Activated naive CD4-positive, alpha-beta T cell treated with anti-CD3 and anti-CD28 coated beads for 36 hours (primary cell): Measurements from ENCODE around the gene ACE. TPM values are rescaled to one million over a fixed set of nuclear protein-coding genes. Genes with fewer than 3 reads are reported as not detected.

Experiments
- CTCF ChIA-PET: fragments of 350-600 bp; sonication (Branson Sonifier 250); formaldehyde crosslinking; loops from one replicate; lab custom pipeline; 2021; ENCODE audit warnings: antibody characterized with exemption; lab: Charles Lee
- DNase-seq: peaks from one replicate; pipeline ENCODE4 v3.0.0-alpha.2; 2020
- H3K27ac Mint-ChIP-seq: one replicate; pipeline ENCODE4 v1.8.0; 2021; ENCODE audit warnings: mild to moderate bottlenecking, mixed read lengths
- H3K27me3 Mint-ChIP-seq: one replicate; pipeline ENCODE4 v1.8.0; 2021; ENCODE audit warnings: low read depth, mixed read lengths
- H3K36me3 Mint-ChIP-seq: one replicate; pipeline ENCODE4 v1.8.0; 2021; ENCODE audit warnings: low read depth, mixed read lengths
- H3K4me1 Mint-ChIP-seq: one replicate; pipeline ENCODE4 v1.8.0; 2021; ENCODE audit warnings: low read depth, mixed read lengths
- H3K4me3 Mint-ChIP-seq: one replicate; pipeline ENCODE4 v1.8.0; 2021; ENCODE audit warnings: mild to moderate bottlenecking, moderate library complexity, mixed read lengths
- H3K9me3 Mint-ChIP-seq: one replicate; pipeline ENCODE4 v1.8.0; 2021; ENCODE audit warnings: mixed read lengths
- intact Hi-C: fragments of 100-400 bp; cut with micrococcal nuclease; formaldehyde crosslinking; loops from one replicate; pipeline ENCODE4 v1.15.1; 2023
- total RNA-seq, 2 experiments: library from RNA; stranded (reverse); gene quantifications; one replicate each; pipeline ENCODE4 v1.2.3, GENCODE V29; 2021

ACE gene
- total RNA-seq, 2 experiments from 2014 or later: 0.12 to 0.50 TPM

- intact Hi-C loops: no loop called here
- Mint-ChIP-seq H3K36me3 (no peaks in the 10 kb centered on the region), H3K27me3 (peaks cover 3% of the 10 kb centered on the region), H3K27ac (no peak overlapping the region), H3K9me3 (no peaks in the 10 kb centered on the region), H3K4me3 (no peak overlapping the region), H3K4me1 (no peaks in the 10 kb centered on the region)
- CTCF ChIA-PET: interaction anchor here (0.6 to 0.7 kb wide), 2 partner anchors 41 to 82 kb away, joined by 3 read pairs; no protein-coding TSS in a partner anchor
- DNase-seq: no peak
These were observed 53.1 kb downstream of the ACE start for GRCh38 chr17:63529711-63530556.

- CTCF ChIA-PET: interaction anchor here (0.6 kb wide), 2 partner anchors 40 to 105 kb away, joined by 3 read pairs; no protein-coding TSS in a partner anchor
- H3K27ac Mint-ChIP-seq: no peak overlapping the region
- intact Hi-C loops: no loop called here
- no peaks in the 10 kb centered on the region for H3K36me3 Mint-ChIP-seq
- H3K4me3 Mint-ChIP-seq: no peak overlapping the region
- no peak for DNase-seq
- H3K9me3 Mint-ChIP-seq: no peaks in the 10 kb centered on the region
- no peaks in the 10 kb centered on the region for H3K4me1 Mint-ChIP-seq
- H3K27me3 Mint-ChIP-seq: peaks cover 1% of the 10 kb centered on the region
These were observed 53.7 kb downstream of the ACE start for GRCh38 chr17:63530557-63531021.

GRCh38 chr17:63531022-63531965 is 54.4 kb downstream of the ACE start:
- Mint-ChIP-seq H3K27ac (no peak overlapping the region), H3K4me3 (no peak overlapping the region), H3K9me3 (no peaks in the 10 kb centered on the region), H3K4me1 (no peaks in the 10 kb centered on the region), H3K36me3 (no peaks in the 10 kb centered on the region), H3K27me3 (no peaks in the 10 kb centered on the region)
- CTCF ChIA-PET: interaction anchor here (0.6 kb wide), 1 partner anchor 106 kb away, joined by 3 read pairs; no protein-coding TSS in a partner anchor
- DNase-seq: no peak
- intact Hi-C loops: no loop called here

GRCh38 chr17:63533433-63534077 is 56.7 kb downstream of the ACE start:
- no peaks in the 10 kb centered on the region for H3K36me3 Mint-ChIP-seq
- H3K4me1 Mint-ChIP-seq: peaks cover 2% of the 10 kb centered on the region
- intact Hi-C loops: no loop called here
- H3K9me3 Mint-ChIP-seq: no peaks in the 10 kb centered on the region
- no peak overlapping the region for H3K27ac Mint-ChIP-seq
- peaks cover 14% of the 10 kb centered on the region for H3K27me3 Mint-ChIP-seq
- no peak for DNase-seq
- H3K4me3 Mint-ChIP-seq: no peak overlapping the region
- CTCF ChIA-PET: no interaction called here

GRCh38 chr17:63534078-63534570 is 57.3 kb downstream of the ACE start:
- H3K4me3 Mint-ChIP-seq: no peak overlapping the region
- no peak for DNase-seq
- CTCF ChIA-PET: no interaction called here
- intact Hi-C loops: no loop called here
- H3K27me3 Mint-ChIP-seq: peaks cover 19% of the 10 kb centered on the region
- H3K9me3 Mint-ChIP-seq: no peaks in the 10 kb centered on the region
- no peak overlapping the region for H3K27ac Mint-ChIP-seq
- H3K36me3 Mint-ChIP-seq: no peaks in the 10 kb centered on the region
- peaks cover 2% of the 10 kb centered on the region for H3K4me1 Mint-ChIP-seq

GRCh38 chr17:63534816-63535455 is 58.1 kb downstream of the ACE start:
- Mint-ChIP-seq H3K9me3 (no peaks in the 10 kb centered on the region), H3K4me1 (peaks cover 2% of the 10 kb centered on the region), H3K27ac (no peak overlapping the region), H3K4me3 (no peak overlapping the region), H3K36me3 (no peaks in the 10 kb centered on the region), H3K27me3 (peaks cover 27% of the 10 kb centered on the region)
- intact Hi-C loops: no loop called here
- no peak for DNase-seq
- CTCF ChIA-PET: no interaction called here

GRCh38 chr17:63535640-63536039 is 58.8 kb downstream of the ACE start:
- no peak overlapping the region for H3K4me3 Mint-ChIP-seq
- H3K36me3 Mint-ChIP-seq: no peaks in the 10 kb centered on the region
- no peak for DNase-seq
- intact Hi-C loops: no loop called here
- CTCF ChIA-PET: no interaction called here
- H3K27ac Mint-ChIP-seq: no peak overlapping the region
- H3K9me3 Mint-ChIP-seq: no peaks in the 10 kb centered on the region
- peaks cover 27% of the 10 kb centered on the region for H3K27me3 Mint-ChIP-seq
- peaks cover 2% of the 10 kb centered on the region for H3K4me1 Mint-ChIP-seq

- Mint-ChIP-seq H3K9me3 (no peaks in the 10 kb centered on the region), H3K4me3 (no peak overlapping the region), H3K27ac (no peak overlapping the region), H3K27me3 (peaks cover 27% of the 10 kb centered on the region), H3K4me1 (peaks cover 2% of the 10 kb centered on the region), H3K36me3 (no peaks in the 10 kb centered on the region)
- intact Hi-C loops: no loop called here
- DNase-seq: no peak
- CTCF ChIA-PET: interaction anchor here (1.0 kb wide), 1 partner anchor 32 kb away, joined by 4 read pairs; no protein-coding TSS in a partner anchor
These were observed 60.1 kb downstream of the ACE start for GRCh38 chr17:63537001-63537400.

GRCh38 chr17:63537991-63538692 is 61.3 kb downstream of the ACE start:
- Mint-ChIP-seq H3K9me3 (no peaks in the 10 kb centered on the region), H3K36me3 (no peaks in the 10 kb centered on the region), H3K4me1 (peaks cover 2% of the 10 kb centered on the region), H3K27me3 (peaks cover 27% of the 10 kb centered on the region), H3K4me3 (peak overlapping the region; percentile 38), H3K27ac (no peak overlapping the region)
- peak; percentile 13 for DNase-seq
- CTCF ChIA-PET: interaction anchor here (0.5 kb wide), 1 partner anchor 83 kb away, joined by 5 read pairs; no protein-coding TSS in a partner anchor
- intact Hi-C loops: no loop called here

GRCh38 chr17:63538693-63539595 is 62.1 kb downstream of the ACE start:
- CTCF ChIA-PET: interaction anchor here (0.5 kb wide), 1 partner anchor 83 kb away, joined by 5 read pairs; no protein-coding TSS in a partner anchor
- no peak for DNase-seq
- intact Hi-C loops: no loop called here
- Mint-ChIP-seq H3K9me3 (no peaks in the 10 kb centered on the region), H3K27me3 (peaks cover 27% of the 10 kb centered on the region), H3K4me3 (peak overlapping the region; percentile 38), H3K27ac (no peak overlapping the region), H3K4me1 (peaks cover 2% of the 10 kb centered on the region), H3K36me3 (no peaks in the 10 kb centered on the region)
